ENCODE measurements around the gene TRPC4.

TRPC4 gene

GRCh38 chr13:37889102-37889501, 19.5 kb upstream of the TRPC4 start:
- Histone ChIP-seq H3K36me3 (ENCODE audit: control insufficient read depth in 1 of 2, insufficient read depth in 2 of 2, low read length in 2 of 2) (no peaks in the 10 kb centered on the region), H3K27ac (ENCODE audit: low read depth, low read length) (no peak overlapping the region), H3K9ac (ENCODE audit: low read depth in 1 of 2, low read length in 2 of 2) (no peak overlapping the region), H3K9me3 (ENCODE audit: control insufficient read depth in 1 of 2, low read length in 2 of 2) (no peaks in the 10 kb centered on the region), H3K4me3 (ENCODE audit: low read depth in 1 of 2, low read length in 2 of 2) (peak overlapping the region; percentile 7 to 23), H3K27me3 (ENCODE audit: control insufficient read depth in 1 of 2, insufficient read depth in 2 of 2, low read length in 2 of 2) (no peaks in the 10 kb centered on the region), H3K4me1 (ENCODE audit: control insufficient read depth in 1 of 2, insufficient read depth in 2 of 2, low read length in 2 of 2) (peaks cover 0 to 18% of the 10 kb centered on the region in 2 donors)

GRCh38 chr13:37886879-37887278, 17.3 kb upstream of the TRPC4 start:
- Histone ChIP-seq H3K27ac (ENCODE audit: low read depth, low read length) (peak overlapping the region; percentile 40), H3K27me3 (ENCODE audit: control insufficient read depth in 1 of 2, insufficient read depth in 2 of 2, low read length in 2 of 2) (no peaks in the 10 kb centered on the region), H3K4me3 (ENCODE audit: low read depth in 1 of 2, low read length in 2 of 2) (peak overlapping the region; percentile 53 to 55), H3K4me1 (ENCODE audit: control insufficient read depth in 1 of 2, insufficient read depth in 2 of 2, low read length in 2 of 2) (peaks cover 0 to 18% of the 10 kb centered on the region in 2 donors), H3K36me3 (ENCODE audit: control insufficient read depth in 1 of 2, insufficient read depth in 2 of 2, low read length in 2 of 2) (no peaks in the 10 kb centered on the region), H3K9me3 (ENCODE audit: control insufficient read depth in 1 of 2, low read length in 2 of 2) (no peaks in the 10 kb centered on the region), H3K9ac (ENCODE audit: low read depth in 1 of 2, low read length in 2 of 2) (no peak overlapping the region)

- Histone ChIP-seq H3K27me3 (ENCODE audit: control insufficient read depth in 1 of 2, insufficient read depth in 2 of 2, low read length in 2 of 2) (no peaks in the 10 kb centered on the region), H3K9ac (ENCODE audit: low read depth in 1 of 2, low read length in 2 of 2) (no peak overlapping the region), H3K4me3 (ENCODE audit: low read depth in 1 of 2, low read length in 2 of 2) (no peak overlapping the region), H3K27ac (ENCODE audit: low read depth, low read length) (no peak overlapping the region), H3K9me3 (ENCODE audit: control insufficient read depth in 1 of 2, low read length in 2 of 2) (no peaks in the 10 kb centered on the region), H3K4me1 (ENCODE audit: control insufficient read depth in 1 of 2, insufficient read depth in 2 of 2, low read length in 2 of 2) (peaks cover 0 to 18% of the 10 kb centered on the region in 2 donors), H3K36me3 (ENCODE audit: control insufficient read depth in 1 of 2, insufficient read depth in 2 of 2, low read length in 2 of 2) (no peaks in the 10 kb centered on the region)
These were observed 15.1 kb upstream of the TRPC4 start for GRCh38 chr13:37884674-37885073.

- H3K27me3 ChIP-seq (ENCODE audit: control insufficient read depth in 1 of 2, insufficient read depth in 2 of 2, low read length in 2 of 2) = no peaks in the 10 kb centered on the region
- no peaks in the 10 kb centered on the region for H3K36me3 ChIP-seq (ENCODE audit: control insufficient read depth in 1 of 2, insufficient read depth in 2 of 2, low read length in 2 of 2)
- H3K9ac ChIP-seq (ENCODE audit: low read depth in 1 of 2, low read length in 2 of 2) = no peak overlapping the region
- no peak overlapping the region for H3K4me3 ChIP-seq (ENCODE audit: low read depth in 1 of 2, low read length in 2 of 2)
- peaks cover 0 to 15% of the 10 kb centered on the region in 2 donors for H3K4me1 ChIP-seq (ENCODE audit: control insufficient read depth in 1 of 2, insufficient read depth in 2 of 2, low read length in 2 of 2)
- no peak overlapping the region for H3K27ac ChIP-seq (ENCODE audit: low read depth, low read length)
- H3K9me3 ChIP-seq (ENCODE audit: control insufficient read depth in 1 of 2, low read length in 2 of 2) = no peaks in the 10 kb centered on the region
These were observed 14.5 kb upstream of the TRPC4 start for GRCh38 chr13:37884026-37884425.

- Histone ChIP-seq H3K36me3 (ENCODE audit: control insufficient read depth in 1 of 2, insufficient read depth in 2 of 2, low read length in 2 of 2) (no peaks in the 10 kb centered on the region), H3K4me3 (ENCODE audit: low read depth in 1 of 2, low read length in 2 of 2) (no peak overlapping the region), H3K9me3 (ENCODE audit: control insufficient read depth in 1 of 2, low read length in 2 of 2) (no peaks in the 10 kb centered on the region), H3K27me3 (ENCODE audit: control insufficient read depth in 1 of 2, insufficient read depth in 2 of 2, low read length in 2 of 2) (no peaks in the 10 kb centered on the region), H3K4me1 (ENCODE audit: control insufficient read depth in 1 of 2, insufficient read depth in 2 of 2, low read length in 2 of 2) (no peaks in the 10 kb centered on the region), H3K27ac (ENCODE audit: low read depth, low read length) (no peak overlapping the region), H3K9ac (ENCODE audit: low read depth in 1 of 2, low read length in 2 of 2) (no peak overlapping the region)
These were observed 9.3 kb upstream of the TRPC4 start for GRCh38 chr13:37878921-37879320.

GRCh38 chr13:37878496-37878895, 8.9 kb upstream of the TRPC4 start:
- Histone ChIP-seq H3K9me3 (ENCODE audit: control insufficient read depth in 1 of 2, low read length in 2 of 2) (no peaks in the 10 kb centered on the region), H3K36me3 (ENCODE audit: control insufficient read depth in 1 of 2, insufficient read depth in 2 of 2, low read length in 2 of 2) (no peaks in the 10 kb centered on the region), H3K4me1 (ENCODE audit: control insufficient read depth in 1 of 2, insufficient read depth in 2 of 2, low read length in 2 of 2) (no peaks in the 10 kb centered on the region), H3K4me3 (ENCODE audit: low read depth in 1 of 2, low read length in 2 of 2) (no peak overlapping the region), H3K9ac (ENCODE audit: low read depth in 1 of 2, low read length in 2 of 2) (no peak overlapping the region), H3K27me3 (ENCODE audit: control insufficient read depth in 1 of 2, insufficient read depth in 2 of 2, low read length in 2 of 2) (no peaks in the 10 kb centered on the region), H3K27ac (ENCODE audit: low read depth, low read length) (no peak overlapping the region)

GRCh38 chr13:37870895-37871550, 1.5 kb upstream of the TRPC4 start:
- Histone ChIP-seq H3K9me3 (ENCODE audit: control insufficient read depth in 1 of 2, low read length in 2 of 2) (no peaks in the 10 kb centered on the region), H3K9ac (ENCODE audit: low read depth in 1 of 2, low read length in 2 of 2) (no peak overlapping the region), H3K36me3 (ENCODE audit: control insufficient read depth in 1 of 2, insufficient read depth in 2 of 2, low read length in 2 of 2) (no peaks in the 10 kb centered on the region), H3K27me3 (ENCODE audit: control insufficient read depth in 1 of 2, insufficient read depth in 2 of 2, low read length in 2 of 2) (peaks cover 37 to 43% of the 10 kb centered on the region in 2 donors), H3K4me1 (ENCODE audit: control insufficient read depth in 1 of 2, insufficient read depth in 2 of 2, low read length in 2 of 2) (peaks cover 14 to 15% of the 10 kb centered on the region in 2 donors), H3K27ac (ENCODE audit: low read depth, low read length) (no peak overlapping the region), H3K4me3 (ENCODE audit: low read depth in 1 of 2, low read length in 2 of 2) (peak overlapping the region in 1 of 2 donors; percentile 70)

- Histone ChIP-seq H3K9ac (ENCODE audit: low read depth in 1 of 2, low read length in 2 of 2) (no peak overlapping the region), H3K4me1 (ENCODE audit: control insufficient read depth in 1 of 2, insufficient read depth in 2 of 2, low read length in 2 of 2) (peaks cover 14 to 15% of the 10 kb centered on the region in 2 donors), H3K27me3 (ENCODE audit: control insufficient read depth in 1 of 2, insufficient read depth in 2 of 2, low read length in 2 of 2) (peaks cover 37 to 43% of the 10 kb centered on the region in 2 donors), H3K36me3 (ENCODE audit: control insufficient read depth in 1 of 2, insufficient read depth in 2 of 2, low read length in 2 of 2) (no peaks in the 10 kb centered on the region), H3K27ac (ENCODE audit: low read depth, low read length) (no peak overlapping the region), H3K4me3 (ENCODE audit: low read depth in 1 of 2, low read length in 2 of 2) (peak overlapping the region; percentile 69 to 70), H3K9me3 (ENCODE audit: control insufficient read depth in 1 of 2, low read length in 2 of 2) (no peaks in the 10 kb centered on the region)
These were observed 895 bp upstream of the TRPC4 start for GRCh38 chr13:37870489-37870845.

GRCh38 chr13:37869506-37869755, 141 bp downstream of the TRPC4 start:
- H3K36me3 ChIP-seq (ENCODE audit: control insufficient read depth in 1 of 2, insufficient read depth in 2 of 2, low read length in 2 of 2) = no peaks in the 10 kb centered on the region
- H3K27ac ChIP-seq (ENCODE audit: low read depth, low read length) = no peak overlapping the region
- peaks cover 14 to 15% of the 10 kb centered on the region in 2 donors for H3K4me1 ChIP-seq (ENCODE audit: control insufficient read depth in 1 of 2, insufficient read depth in 2 of 2, low read length in 2 of 2)
- H3K4me3 ChIP-seq (ENCODE audit: low read depth in 1 of 2, low read length in 2 of 2) = peak overlapping the region; percentile 69 to 70
- no peaks in the 10 kb centered on the region for H3K9me3 ChIP-seq (ENCODE audit: control insufficient read depth in 1 of 2, low read length in 2 of 2)
- H3K27me3 ChIP-seq (ENCODE audit: control insufficient read depth in 1 of 2, insufficient read depth in 2 of 2, low read length in 2 of 2) = peaks cover 37 to 43% of the 10 kb centered on the region in 2 donors
- peak overlapping the region in 1 of 2 donors; percentile 19 for H3K9ac ChIP-seq (ENCODE audit: low read depth in 1 of 2, low read length in 2 of 2)

- H3K4me3 ChIP-seq (ENCODE audit: low read depth in 1 of 2, low read length in 2 of 2) = peak overlapping the region; percentile 69 to 70
- H3K4me1 ChIP-seq (ENCODE audit: control insufficient read depth in 1 of 2, insufficient read depth in 2 of 2, low read length in 2 of 2) = peaks cover 14 to 15% of the 10 kb centered on the region in 2 donors
- H3K9ac ChIP-seq (ENCODE audit: low read depth in 1 of 2, low read length in 2 of 2) = peak overlapping the region in 1 of 2 donors; percentile 19
- H3K27me3 ChIP-seq (ENCODE audit: control insufficient read depth in 1 of 2, insufficient read depth in 2 of 2, low read length in 2 of 2) = peaks cover 37 to 43% of the 10 kb centered on the region in 2 donors
- H3K27ac ChIP-seq (ENCODE audit: low read depth, low read length) = peak overlapping the region; percentile 20
- no peaks in the 10 kb centered on the region for H3K9me3 ChIP-seq (ENCODE audit: control insufficient read depth in 1 of 2, low read length in 2 of 2)
- H3K36me3 ChIP-seq (ENCODE audit: control insufficient read depth in 1 of 2, insufficient read depth in 2 of 2, low read length in 2 of 2) = no peaks in the 10 kb centered on the region
These were observed 674 bp downstream of the TRPC4 start for GRCh38 chr13:37868691-37869505.

All from duodenal mucosa (tissue), 2 donors.